HG03342 (cell line): Measurements from ENCODE around the gene SMCR8.
"Not testable (repeated sequence)": the region's sequence is repeated elsewhere in the genome, so short reads cannot be mapped to it uniquely, and the experiment has no call there.

ENCODE experiments used
- ATAC-seq: cut with Tn5 transposase; IDR thresholded peaks from one replicate; pipeline ENCODE4 v1.9.1; 2021; ENCODE audit warnings: mild to moderate bottlenecking, moderate library complexity; ENCODE audit not compliant: unreplicated experiment

Gene SMCR8

GRCh38 chr17:18314731-18315561, at the start of gene SMCR8, which contains the start of gene TOP3A:
Gene SMCR8 (plus strand): TSS chr17:18315293. CDS start chr17:18315790, 497 bp downstream.
Gene TOP3A (minus strand): TSS chr17:18314994. CDS start chr17:18314778, 216 bp downstream.
- ATAC-seq, result peak; percentile 80

- no peak for ATAC-seq
Measured at GRCh38 chr17:18267366-18267765, 47.7 kb upstream of the SMCR8 start.

- no peak for ATAC-seq
Measured at GRCh38 chr17:18267927-18268711, 47.0 kb upstream of the SMCR8 start.

GRCh38 chr17:18270046-18270931, 44.8 kb upstream of the SMCR8 start:
- no peak for ATAC-seq

GRCh38 chr17:18277076-18277475, 38.0 kb upstream of the SMCR8 start:
- no peak for ATAC-seq

- no peak for ATAC-seq
Measured at GRCh38 chr17:18278867-18279266, 36.2 kb upstream of the SMCR8 start.

GRCh38 chr17:18280249-18280648, 34.8 kb upstream of the SMCR8 start:
- no peak for ATAC-seq

GRCh38 chr17:18280766-18281371, 34.2 kb upstream of the SMCR8 start:
- ATAC-seq, result no peak

- ATAC-seq, result no peak
Measured at GRCh38 chr17:18281788-18282187, 33.3 kb upstream of the SMCR8 start.

- ATAC-seq, result no peak
Measured at GRCh38 chr17:18285296-18285695, 29.8 kb upstream of the SMCR8 start.

- no peak for ATAC-seq
Measured at GRCh38 chr17:18291718-18292540, 23.2 kb upstream of the SMCR8 start.

- ATAC-seq, result not testable (repeated sequence)
Measured at GRCh38 chr17:18298061-18298460, 17.0 kb upstream of the SMCR8 start.

- no peak for ATAC-seq
Measured at GRCh38 chr17:18300725-18301480, 14.2 kb upstream of the SMCR8 start.

GRCh38 chr17:18303206-18303605, 11.9 kb upstream of the SMCR8 start:
- not testable (repeated sequence) for ATAC-seq

- ATAC-seq, result no peak
Measured at GRCh38 chr17:18309202-18309601, 5.9 kb upstream of the SMCR8 start.

- ATAC-seq, result no peak
Measured at GRCh38 chr17:18314059-18314730, 898 bp upstream of the SMCR8 start.

GRCh38 chr17:18315562-18315922, 449 bp downstream of the SMCR8 start:
- peak; percentile 2 for ATAC-seq

- ATAC-seq, result no peak
Measured at GRCh38 chr17:18315961-18316360, 868 bp downstream of the SMCR8 start.
